HG03196 (cell line): Measurements from ENCODE around the gene FZD4.
"Not testable (repeated sequence)": the region's sequence is repeated elsewhere in the genome, so short reads cannot be mapped to it uniquely, and the experiment has no call there.

Source experiments
- ATAC-seq: cut with Tn5 transposase; IDR thresholded peaks from one replicate; pipeline ENCODE4 v1.9.1; 2021; ENCODE audit not compliant: unreplicated experiment

FZD4 gene

DNA sequence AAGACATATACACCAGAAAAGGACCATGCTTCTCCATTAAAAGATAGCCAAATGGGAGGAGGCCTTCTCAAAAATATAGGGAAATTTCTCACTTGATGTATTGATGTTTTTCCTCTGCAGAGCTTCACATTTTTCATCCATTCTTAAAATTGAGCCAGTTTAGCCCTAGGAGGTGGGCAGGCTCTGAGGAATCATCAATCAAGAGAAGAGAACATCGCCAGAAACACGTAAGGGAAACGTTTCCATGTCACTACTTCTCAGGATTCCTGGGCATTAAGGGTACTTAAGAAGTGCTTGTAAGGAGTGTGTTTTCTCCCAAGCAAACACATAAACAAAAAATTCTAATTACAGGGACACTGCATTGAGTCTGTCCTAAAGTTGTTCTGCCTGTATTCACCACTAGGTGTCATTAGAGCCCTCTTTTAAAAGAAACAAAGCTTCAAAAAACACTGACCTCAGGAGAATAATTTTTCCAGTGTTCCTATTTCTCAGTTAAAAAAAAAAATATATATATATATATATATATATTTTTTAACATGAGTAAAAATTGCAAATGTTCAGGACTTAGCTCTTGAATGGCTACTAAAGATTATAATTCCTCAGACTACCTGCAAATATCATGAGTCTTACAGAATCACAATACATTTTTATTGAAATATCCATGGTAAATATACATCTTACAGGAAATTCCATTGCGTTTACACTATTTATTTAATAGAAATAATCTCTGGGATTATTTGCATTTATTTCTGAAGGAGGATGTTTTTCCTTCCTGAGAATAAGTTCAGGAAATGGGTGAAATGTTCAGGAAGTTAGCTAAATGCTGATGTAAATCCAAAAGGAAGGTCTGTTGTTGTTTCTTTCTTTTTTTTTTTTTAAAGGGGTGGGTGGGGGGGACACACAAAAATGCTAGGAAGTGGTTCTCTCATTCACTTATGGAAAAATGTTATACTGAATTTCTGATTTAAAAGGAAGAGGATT, 16.0 kb downstream of the FZD4 start:
- peak; percentile 61 for ATAC-seq

DNA sequence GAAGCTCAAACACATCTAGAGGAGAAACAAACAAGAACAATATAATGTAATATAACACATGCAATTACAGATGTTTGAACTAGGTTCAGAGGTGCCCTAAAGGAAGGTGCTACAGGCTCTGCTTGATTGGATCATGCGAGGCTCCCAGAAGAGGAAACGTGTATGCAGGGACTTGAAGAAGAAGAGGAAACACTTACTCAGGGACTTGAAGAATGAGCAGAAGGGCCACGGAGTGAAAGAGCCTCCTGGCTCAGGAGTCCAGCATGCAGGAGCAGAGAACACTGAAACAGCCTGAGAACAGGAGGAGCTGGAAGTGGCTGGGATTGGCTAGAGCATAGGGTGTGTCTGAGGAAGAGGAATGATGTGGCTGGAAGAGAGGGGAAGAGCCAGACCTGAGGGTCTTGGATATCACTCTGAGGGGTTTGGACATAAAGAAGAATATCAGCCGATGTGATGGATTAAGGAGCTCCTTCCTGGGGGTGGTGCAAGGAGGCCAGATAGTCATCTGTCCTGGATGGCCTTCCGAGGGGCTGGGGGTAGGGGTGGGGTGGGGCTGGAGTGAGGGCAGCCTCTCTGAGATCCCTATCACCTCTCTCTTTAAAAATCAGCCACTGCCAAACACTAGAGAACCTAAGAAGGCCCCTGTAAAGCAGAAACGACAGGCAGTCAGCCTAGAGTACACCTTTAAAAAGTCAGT, 16.8 kb downstream of the FZD4 start:
- ATAC-seq: no peak

- ATAC-seq: not testable (repeated sequence)
Observed at GRCh38 chr11:86937193-86937806, 17.9 kb downstream of the FZD4 start.

DNA sequence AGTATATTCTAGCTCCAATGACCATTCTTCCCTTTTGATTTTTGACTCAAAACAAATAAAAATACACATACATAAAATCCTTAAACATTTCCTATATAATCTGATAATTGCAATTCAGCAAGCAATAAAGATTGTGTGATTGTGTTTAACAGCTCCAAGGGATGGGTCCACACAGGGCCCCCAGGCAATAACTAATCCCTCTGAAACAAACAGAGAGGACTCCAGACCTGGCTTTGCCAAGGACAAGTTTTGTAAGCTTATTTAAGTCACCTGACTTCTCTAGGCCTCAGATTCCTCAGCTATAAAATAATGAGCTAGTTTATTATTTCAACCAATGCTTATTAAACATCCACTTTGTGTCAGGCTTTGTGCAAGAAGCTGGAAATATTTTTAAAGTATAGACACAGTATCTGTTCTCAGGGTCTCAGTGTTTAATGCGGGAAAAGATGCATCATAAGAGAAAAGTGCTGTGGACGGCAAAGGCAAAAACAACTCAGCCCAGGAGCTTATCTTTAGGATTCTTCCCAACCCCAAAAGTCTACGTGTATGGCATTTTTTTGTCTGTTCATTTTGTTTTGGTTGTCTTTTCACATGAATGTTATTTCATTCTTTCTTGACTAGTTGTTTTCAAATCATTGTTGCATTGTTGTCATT, 20.1 kb downstream of the FZD4 start:
- no peak for ATAC-seq

DNA sequence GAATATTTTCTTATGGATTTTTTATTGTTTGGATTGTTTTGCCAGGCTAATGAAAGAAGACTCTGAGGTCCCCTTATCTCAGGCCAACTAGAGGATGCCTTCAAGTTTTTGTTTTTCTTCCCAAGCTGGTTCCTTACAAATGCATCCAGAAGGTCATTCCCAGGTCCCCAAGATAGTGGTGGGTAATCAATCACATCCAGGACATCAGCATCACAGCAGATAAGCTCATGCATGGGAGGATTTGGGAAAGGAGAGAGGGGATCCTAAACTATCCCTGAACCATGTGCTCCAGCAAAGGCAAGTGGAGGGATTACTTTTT, 20.7 kb downstream of the FZD4 start:
- no peak for ATAC-seq

- no peak for ATAC-seq
Observed at GRCh38 chr11:86933891-86934581, 21.2 kb downstream of the FZD4 start.

DNA sequence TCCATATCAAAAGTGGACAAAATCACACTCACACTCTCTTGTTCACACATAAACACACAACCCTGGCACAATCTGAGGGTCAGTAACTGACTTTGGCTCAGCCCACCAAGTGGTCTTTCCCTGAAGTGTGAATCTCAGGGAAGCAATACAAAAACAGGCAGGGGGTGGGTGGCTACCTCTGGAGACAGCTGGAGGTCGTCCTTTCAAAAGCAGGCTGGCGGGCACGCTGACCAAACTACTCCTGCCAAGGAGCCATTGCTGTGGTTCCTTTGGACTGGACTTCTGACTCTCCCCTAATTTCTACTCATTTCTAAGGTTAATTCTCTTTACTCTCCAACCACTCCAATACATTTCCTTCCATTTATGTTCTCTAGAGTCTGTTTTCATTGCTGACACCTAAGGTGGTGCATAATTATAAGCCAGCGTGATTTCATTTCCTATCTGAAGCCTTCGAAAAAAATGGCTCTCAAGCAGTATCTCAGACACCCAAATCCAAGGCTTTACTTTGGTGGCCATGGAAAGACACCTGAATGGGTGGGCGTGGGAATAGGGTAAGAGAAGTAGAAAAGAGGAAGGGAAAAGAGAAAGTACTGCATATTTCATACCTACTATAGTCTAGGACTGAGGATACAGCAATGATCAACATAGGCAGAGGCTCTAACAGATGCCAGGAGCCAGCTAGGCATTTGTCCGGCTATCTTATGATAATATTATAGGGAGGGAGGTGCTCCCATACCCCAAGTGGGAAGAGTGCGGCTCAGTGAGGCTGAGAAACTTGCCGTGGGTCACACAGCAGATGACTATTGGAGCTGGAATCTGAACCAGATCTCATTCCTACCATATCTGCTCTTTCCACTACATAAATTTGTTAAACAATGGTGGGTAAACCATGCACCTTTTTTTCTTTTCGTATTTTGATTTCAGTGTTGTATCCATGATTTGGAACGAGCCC, 22.0 kb downstream of the FZD4 start:
- no peak for ATAC-seq

- ATAC-seq: no peak
Observed at GRCh38 chr11:86932259-86932585, 23.0 kb downstream of the FZD4 start.

DNA sequence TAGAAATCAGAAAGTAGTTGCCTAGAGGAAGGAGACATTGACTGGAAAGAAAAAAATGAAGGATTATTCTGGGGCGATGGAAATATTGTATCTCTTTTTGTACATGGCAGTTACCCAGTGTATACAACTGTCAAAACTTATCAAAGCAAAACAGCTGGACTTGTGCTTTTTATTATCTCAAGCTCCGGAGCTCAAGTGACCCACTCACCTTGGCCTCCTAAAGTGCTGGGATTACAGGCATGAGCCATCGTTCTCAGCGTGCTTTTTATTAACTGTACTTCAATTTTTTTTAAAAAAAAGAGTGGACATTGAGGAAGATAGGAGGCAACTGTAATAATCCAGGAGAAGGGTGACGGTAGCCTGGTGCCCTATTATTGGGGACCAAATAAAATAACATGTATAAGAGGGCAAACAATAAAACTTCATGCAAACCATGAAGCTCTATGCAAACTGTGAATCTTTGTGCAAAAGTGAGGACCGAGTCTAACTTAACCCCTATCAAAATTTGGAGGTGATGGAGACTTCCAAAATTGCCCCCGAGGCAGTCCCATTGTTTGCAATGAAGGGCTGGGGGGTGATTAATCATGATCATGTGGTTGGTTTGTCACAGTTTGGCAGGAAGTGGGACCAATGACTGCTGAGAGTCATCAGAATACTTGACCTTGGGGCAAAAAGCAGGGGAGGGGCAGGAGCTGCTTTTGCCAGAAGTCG, 23.5 kb downstream of the FZD4 start:
- no peak for ATAC-seq

DNA sequence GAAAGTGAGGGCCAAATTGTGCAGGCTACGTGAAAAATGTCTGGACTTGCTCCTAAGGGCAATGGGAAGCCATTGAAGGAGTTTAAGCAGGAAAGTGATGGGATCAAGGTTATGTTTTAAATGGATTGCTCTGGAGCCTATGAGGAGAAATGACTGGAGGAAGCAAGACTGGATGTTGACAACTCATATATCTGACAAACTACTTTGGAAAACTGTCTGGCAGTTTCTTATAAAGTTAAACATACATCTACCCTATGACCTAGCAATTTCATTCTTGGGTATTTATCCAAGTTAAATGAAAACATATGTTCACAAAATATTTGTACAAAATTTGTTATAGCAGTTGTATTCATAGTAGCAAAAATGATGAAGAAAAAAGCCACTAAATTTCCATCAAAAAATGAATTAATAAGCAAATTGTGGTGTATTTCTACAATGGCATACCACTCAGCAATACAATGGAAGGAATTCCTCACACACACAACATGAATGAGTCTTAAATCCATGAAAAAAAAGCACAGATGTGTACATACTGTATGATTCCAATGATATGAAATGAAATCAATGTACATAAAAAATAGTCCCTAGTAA, 24.1 kb downstream of the FZD4 start:
- no peak for ATAC-seq

GRCh38 chr11:86926975-86927374, 28.2 kb downstream of the FZD4 start:
- no peak for ATAC-seq

GRCh38 chr11:86923999-86924766, 31.0 kb downstream of the FZD4 start:
- no peak for ATAC-seq

GRCh38 chr11:86922225-86922624, 33.0 kb downstream of the FZD4 start:
- ATAC-seq: no peak

- ATAC-seq: no peak
Observed at GRCh38 chr11:86919557-86920210, 35.5 kb downstream of the FZD4 start.

DNA sequence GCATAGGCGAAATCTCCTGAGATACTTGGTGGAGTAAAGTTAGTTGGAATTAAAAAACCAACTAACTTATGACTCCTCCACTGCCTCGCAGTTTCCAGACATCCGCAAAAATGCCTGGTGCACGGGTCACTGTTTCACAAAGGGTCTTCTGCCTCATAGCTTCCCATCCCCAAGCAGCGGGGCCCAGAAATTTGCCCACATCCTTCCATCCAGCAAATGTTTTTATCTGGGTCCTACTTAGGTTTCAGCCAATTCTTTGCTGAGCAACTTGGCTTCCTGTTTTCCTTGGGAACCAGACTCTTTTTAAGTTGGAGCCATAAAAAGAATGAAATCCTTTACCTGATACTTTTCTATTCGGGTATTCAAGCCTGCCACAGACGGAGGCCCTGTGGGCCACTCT, 36.2 kb downstream of the FZD4 start:
- no peak for ATAC-seq

DNA sequence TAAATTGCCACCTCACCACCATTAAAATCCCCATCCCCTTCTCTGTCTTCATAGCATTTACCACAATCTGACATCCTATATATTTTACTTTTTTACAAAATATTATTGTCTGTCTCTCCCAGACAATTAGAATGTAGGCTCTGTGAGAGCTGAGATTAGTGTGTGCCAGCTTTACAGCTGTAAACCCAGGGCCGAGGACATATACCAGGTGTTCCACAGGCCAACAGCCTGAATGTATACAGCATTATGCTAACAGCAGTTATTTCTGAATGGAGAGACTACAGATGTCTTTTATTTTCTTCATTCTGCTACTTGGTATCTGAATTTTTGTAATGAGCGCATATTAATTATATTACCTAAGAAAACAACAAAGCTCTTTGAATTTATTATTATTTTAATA, 36.7 kb downstream of the FZD4 start:
- ATAC-seq: no peak

DNA sequence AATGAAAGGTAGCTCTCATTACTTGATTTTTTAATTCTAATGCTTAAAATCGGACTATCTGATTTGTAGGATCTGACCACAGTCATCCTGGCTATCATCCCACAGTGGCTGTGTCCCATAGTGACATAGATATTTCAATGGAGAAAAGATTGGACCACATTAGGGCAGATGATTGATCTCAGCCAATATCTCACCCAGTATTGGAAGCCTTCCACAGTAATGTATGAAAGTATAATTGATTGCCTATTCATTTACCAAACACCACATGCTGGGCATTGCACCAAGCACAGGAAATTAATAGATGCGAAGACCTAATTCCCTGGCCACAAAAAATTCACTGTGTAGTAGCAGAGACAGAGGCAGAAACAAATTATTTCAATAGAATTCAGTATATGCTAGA, 37.6 kb downstream of the FZD4 start:
- ATAC-seq: no peak

DNA sequence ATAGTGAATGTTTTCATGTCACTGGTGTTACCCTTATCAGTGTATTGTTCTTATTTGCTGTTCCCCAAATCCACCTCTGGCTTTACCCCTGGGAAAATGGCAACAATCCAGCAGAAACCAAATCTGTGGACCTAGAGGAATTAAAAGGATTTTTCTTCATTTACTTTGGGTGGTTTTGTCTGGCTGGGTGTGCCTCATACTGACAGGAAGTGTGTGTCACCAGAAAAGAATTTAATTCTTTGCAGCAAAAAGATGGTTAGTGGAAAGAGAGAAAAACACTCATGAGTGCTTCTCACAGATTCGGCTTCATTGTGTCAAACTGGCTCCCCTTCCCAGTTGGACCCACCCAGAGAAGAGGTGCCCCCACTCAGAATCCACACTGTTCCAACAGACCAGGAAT, 38.9 kb downstream of the FZD4 start:
- no peak for ATAC-seq
